Activated CD4-positive, alpha-beta T cell treated with anti-CD3 and anti-CD28 coated beads, Interleukin-2, Interleukin-4, amounts not matched to agents 100 ng/mL and 50 ng/mL, durations not matched to agents 16 hours and 8 hours (primary cell): Measurements from ENCODE around the gene GAK.
"Not testable (repeated sequence)": the region's sequence is repeated elsewhere in the genome, so short reads cannot be mapped to it uniquely, and the experiment has no call there.

ENCODE experiments used
- DNase-seq: peaks from one replicate; pipeline ENCODE4 v3.0.0-alpha.2; 2020; ENCODE audit warnings: low spot score

GAK gene

GRCh38 chr4:952881-953573 is 20.9 kb upstream of the GAK start:
- no peak for DNase-seq

GRCh38 chr4:951594-952468 is 19.7 kb upstream of the GAK start:
- DNase-seq: no peak

- DNase-seq: no peak
Measured at GRCh38 chr4:951186-951585, 19.1 kb upstream of the GAK start.

- no peak for DNase-seq
Measured at GRCh38 chr4:950136-951020, 18.3 kb upstream of the GAK start.

DNA sequence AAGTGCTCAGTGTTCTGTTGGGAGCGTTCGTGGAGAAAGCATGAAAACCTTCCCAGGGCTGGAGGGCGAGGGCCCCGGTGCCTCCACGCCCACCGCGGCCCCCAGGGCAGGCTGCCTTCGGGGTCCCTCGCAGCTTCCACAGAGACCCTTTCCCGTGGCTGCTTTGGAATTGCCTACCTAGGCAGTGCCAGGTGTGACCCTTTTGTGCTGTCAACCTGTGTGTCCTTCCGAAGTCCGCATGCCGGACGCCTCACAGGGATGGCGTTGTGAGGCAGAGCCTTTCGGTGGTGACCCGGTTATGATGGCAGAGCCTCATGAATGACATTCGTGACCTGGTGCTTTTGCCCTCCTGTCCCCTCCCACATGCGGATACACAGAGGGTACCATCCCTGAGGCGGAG is 17.5 kb upstream of the GAK start:
- no peak for DNase-seq

GRCh38 chr4:948936-949300 is 16.8 kb upstream of the GAK start:
- DNase-seq: no peak

DNA sequence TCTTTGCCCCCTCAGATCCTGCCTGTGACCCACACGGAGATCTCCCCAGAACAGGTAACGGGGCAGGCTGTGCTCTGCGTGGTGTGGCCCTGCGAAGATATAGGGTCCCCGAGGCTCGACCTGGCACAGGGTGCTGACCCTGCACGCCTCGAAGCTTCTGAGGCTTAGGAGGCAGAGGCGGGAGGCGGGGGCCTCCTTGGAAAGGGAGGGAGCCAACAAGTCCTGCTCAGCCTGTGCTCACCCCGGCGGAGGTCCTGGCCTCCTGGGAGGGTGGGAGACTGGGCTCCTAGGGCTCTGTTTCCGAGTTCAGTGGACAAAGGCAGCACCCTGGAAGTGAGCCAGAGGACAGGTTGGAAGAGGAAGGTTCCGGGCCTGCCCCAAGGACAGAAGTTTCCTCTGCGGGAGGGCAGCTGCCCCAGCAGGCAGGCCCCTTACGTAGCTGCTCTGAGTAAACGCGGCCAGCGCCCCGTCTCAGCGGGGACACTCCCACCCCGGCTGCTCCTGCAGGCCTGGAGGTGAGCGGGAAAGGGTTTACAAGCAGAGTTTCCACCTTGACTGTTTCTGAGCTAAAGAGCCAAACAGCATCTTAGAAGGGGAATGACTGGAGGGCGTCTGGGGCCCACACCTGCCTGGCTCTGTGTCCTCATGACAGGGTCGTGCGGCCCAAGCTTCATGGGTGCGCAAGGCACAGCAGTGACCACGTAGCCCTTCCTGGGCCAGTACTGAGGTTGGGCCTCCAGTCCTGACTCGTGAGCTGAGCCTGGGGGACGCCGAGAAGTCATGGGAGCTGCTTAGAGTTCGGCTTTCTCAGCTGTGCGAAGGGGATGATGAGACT is 16.2 kb upstream of the GAK start:
- no peak for DNase-seq

DNA sequence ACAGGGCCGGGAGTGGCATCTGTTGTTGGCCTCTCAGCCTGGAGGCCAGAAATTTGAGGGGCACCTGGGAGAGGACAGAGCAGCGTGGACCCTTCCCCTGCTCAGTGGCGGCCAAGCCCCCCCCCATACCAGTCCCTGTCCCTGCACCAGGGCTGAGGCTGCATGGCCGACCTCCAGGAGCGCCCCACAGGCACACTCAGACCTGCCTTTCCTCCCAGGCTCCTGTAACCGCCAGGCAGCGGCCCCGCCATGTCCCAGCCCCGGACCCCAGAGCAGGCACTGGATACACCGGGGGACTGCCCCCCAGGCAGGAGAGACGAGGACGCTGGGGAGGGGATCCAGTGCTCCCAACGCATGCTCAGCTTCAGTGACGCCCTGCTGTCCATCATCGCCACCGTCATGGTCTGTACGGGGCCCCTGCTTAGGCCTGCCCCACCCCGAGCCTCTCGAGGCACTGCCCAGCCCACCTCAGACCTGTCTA is 15.4 kb upstream of the GAK start:
- DNase-seq: no peak

GRCh38 chr4:946517-947471 is 14.7 kb upstream of the GAK start:
- DNase-seq: no peak

DNA sequence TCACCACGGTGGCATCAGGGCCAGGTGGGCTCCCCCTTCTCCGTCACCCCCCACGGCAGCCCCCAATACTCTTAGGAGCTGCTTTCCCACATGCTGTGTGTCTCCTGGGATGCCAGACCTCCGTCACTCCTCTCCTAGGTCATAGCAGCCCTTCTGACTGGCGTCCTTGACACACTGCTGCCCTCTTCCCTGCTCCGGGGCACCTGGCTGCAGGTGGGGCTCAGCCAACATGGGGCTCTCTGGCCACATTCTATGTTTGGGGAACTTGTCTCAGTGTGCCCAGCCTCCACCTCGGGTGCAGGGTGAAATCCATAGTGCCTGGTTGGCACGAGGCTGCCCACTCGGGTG is 14.0 kb upstream of the GAK start:
- DNase-seq: no peak

- DNase-seq: no peak
Measured at GRCh38 chr4:945274-946102, 13.4 kb upstream of the GAK start.

GRCh38 chr4:939508-939907 is 7.4 kb upstream of the GAK start:
- not testable (repeated sequence) for DNase-seq

DNA sequence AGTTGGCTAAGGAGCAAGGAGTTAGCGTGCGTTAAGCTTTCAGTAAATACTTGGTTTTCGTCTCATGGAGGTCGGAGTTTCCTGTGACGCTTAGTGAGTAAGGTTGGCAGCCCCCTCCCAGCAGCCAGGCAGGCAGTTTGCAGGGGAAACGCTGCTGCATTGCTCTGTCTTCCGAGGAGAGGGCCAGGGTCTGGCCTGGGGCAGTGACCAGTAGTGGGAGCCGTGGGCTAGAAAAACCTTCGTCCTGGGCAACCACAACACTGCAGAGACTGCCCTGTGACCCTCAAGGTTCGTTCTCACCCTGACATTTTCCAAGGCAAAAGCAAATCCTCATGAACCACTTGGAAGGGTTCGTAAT is 576 bp upstream of the GAK start:
- no peak for DNase-seq

DNA sequence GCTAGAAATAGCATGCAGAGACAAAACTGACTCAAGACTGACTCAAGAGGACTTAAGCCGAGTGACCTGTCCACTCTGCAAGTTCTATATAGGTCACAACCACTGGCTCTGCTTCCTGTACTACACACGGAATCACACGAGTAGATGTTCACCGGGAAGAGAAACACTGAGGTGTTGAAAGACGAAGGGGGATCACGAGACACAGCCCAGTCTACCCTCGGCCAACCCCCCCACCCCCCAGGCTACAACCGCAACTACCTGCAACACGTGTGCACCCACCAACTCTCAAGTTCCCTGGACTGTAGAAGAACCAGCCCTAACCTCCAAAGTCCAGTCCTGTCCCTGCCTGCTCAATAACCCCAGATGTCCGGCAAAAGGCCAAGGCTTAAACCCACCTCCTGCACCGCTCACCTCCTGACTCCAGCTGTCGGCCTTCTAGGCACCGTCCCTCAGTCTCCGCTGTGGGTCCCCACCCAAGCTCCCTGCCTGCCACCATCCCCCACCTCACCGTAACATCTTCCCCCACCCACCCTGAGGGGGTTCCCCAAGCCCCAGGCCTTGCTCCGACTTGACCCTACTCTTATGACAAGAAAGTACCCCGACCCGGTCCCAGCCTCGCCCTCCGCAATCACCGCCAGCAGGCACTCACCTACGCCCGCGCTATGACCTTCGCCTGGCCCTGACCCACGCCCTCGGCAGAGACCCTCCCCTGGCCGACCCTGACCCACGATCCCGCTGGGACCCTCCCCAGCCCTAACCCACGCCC is 739 bp downstream of the GAK start:
- DNase-seq: no peak

- no peak for DNase-seq
Measured at GRCh38 chr4:930827-931193, 1.3 kb downstream of the GAK start.

DNA sequence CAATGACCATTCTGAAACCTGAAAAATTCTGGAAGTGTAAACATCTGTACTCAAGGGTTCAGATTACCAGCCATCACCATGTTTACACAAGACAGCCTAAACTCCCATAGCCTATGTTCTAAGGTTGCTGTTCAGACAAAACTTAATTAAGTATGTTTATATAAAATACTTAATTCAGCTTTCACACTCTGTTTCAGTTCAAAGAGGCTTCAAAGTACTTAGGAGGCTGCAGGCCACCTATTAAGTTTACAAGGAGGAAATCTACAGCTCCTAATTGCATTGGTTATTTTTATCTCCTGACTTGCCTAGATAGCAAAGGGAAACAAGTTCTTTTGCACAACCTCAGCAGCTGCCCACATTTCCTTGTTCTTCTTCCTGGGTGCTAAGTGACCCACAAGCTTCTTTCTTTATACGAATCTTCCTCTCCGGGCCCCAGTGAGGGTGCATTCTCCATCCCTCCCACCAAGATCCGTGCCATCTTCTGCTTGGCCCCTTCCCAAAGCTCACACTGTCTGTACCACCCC is 2.0 kb downstream of the GAK start:
- no peak for DNase-seq

GRCh38 chr4:929096-929765 is 2.9 kb downstream of the GAK start:
- DNase-seq: no peak

DNA sequence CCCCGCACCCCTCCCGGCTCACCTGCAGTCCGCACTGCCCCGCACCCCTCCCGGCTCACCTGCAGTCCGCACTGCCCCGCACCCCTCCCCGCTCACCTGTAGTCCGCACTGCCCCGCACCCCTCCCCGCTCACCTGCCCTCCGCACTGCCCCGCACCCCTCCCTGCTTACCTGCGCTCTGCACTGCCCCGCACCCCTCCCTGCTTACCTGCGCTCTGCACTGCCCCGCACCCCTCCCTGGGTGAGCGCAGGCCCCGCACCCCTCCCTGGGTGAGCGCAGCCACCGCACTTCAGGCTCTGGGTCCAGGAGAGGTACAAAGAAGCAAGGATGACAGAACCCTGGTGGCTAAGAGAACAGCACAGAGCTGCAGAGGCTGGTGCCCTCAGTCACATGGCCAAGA is 4.5 kb downstream of the GAK start:
- DNase-seq: not testable (repeated sequence)
